HEK293 (cell line): ENCODE data around the gene CADM3.
A peak's percentile ranks its signal among the peaks of the same experiment; 100 is the strongest.

ENCODE experiments used
- CTCF ChIA-PET: fragments of 350-600 bp; formaldehyde crosslinking; extraction: SDS; loops from one replicate; lab custom pipeline; 2021; ENCODE audit warnings: antibody characterized with exemption; lab: Yijun Ruan, JAX
- POLR2A ChIA-PET: fragments of 300-600 bp; formaldehyde crosslinking; extraction: SDS; loops from one replicate; lab custom pipeline; 2020; ENCODE audit warnings: antibody characterized with exemption, inconsistent platforms; lab: Yijun Ruan, JAX
- H3K27ac ChIP-seq: fragments of 200-500 bp; sonication (Bioruptor generic); 2 replicates; pipeline ENCODE4 v1.5.1; 2014; ENCODE audit warnings: low read depth, low read length, control low read depth, inconsistent platforms; ENCODE audit errors: extremely low read depth
- H3K36me3 ChIP-seq, 2 experiments: fragments of 200-500 bp in 1 of 2; sonication (Bioruptor generic) in 1 of 2; 1 replicate in 1 of 2; 2 replicates in 1 of 2; pipeline ENCODE4 v1.5.1; 2014 to 2017; ENCODE audit warnings: inconsistent platforms in 2 of 2, low read length in 2 of 2; ENCODE audit not compliant: control insufficient read depth in 2 of 2, insufficient read depth in 1 of 2
- H3K4me1 ChIP-seq: fragments of 200-500 bp; sonication (Bioruptor generic); 2 replicates; pipeline ENCODE4 v1.5.1; 2014; ENCODE audit warnings: mild to moderate bottlenecking, low read length, inconsistent platforms; ENCODE audit not compliant: control insufficient read depth, insufficient read depth
- H3K4me3 ChIP-seq: 2 replicates; pipeline ENCODE4 v1.5.1; 2011; ENCODE audit warnings: low read depth, mild to moderate bottlenecking, control low read depth, low read length, moderate library complexity
- H3K9me3 ChIP-seq: fragments of 200-500 bp; sonication (Bioruptor generic); 2 replicates; pipeline ENCODE4 v1.5.1; 2014; ENCODE audit warnings: low read depth, low read length, inconsistent platforms; ENCODE audit not compliant: control insufficient read depth, insufficient read depth
- FEZF1 ChIP-seq: fragments of 450-650 bp; formaldehyde crosslinking; IDR thresholded peaks from 2 replicates; pipeline ENCODE4 v1.5.1; 2016; ENCODE audit warnings: missing biosample characterization, missing genetic modification characterization
- GLIS2 ChIP-seq: fragments of 450-650 bp; formaldehyde crosslinking; IDR thresholded peaks from 2 replicates; pipeline ENCODE4 v1.5.1; 2016; ENCODE audit warnings: missing biosample characterization, missing genetic modification characterization
- REST ChIP-seq: fragments of 450-650 bp; formaldehyde crosslinking; IDR thresholded peaks from 2 replicates; pipeline ENCODE4 v1.5.1; 2016; ENCODE audit warnings: missing biosample characterization, missing genetic modification characterization
- TCF7L2 ChIP-seq: IDR thresholded peaks from 2 replicates; pipeline ENCODE4 v1.6.1; 2011; ENCODE audit warnings: low read depth, mild to moderate bottlenecking, inconsistent platforms, low read length, moderate library complexity, borderline replicate concordance
- ZBTB17 ChIP-seq: fragments of 450-650 bp; formaldehyde crosslinking; IDR thresholded peaks from 2 replicates; pipeline ENCODE4 v1.5.1; 2016; ENCODE audit warnings: missing biosample characterization, missing genetic modification characterization
- ZNF148 ChIP-seq: fragments of 450-650 bp; formaldehyde crosslinking; IDR thresholded peaks from 2 replicates; pipeline ENCODE4 v1.5.0; 2017; ENCODE audit warnings: missing biosample characterization, missing genetic modification characterization, borderline replicate concordance
- ZNF19 ChIP-seq: fragments of 450-650 bp; formaldehyde crosslinking; IDR thresholded peaks from 2 replicates; pipeline ENCODE4; 2016; ENCODE audit warnings: missing biosample characterization, missing genetic modification characterization, low read depth
- ZNF404 ChIP-seq: fragments of 450-650 bp; formaldehyde crosslinking; IDR thresholded peaks from 2 replicates; pipeline ENCODE4 v1.5.1; 2017; ENCODE audit warnings: missing biosample characterization, missing genetic modification characterization
- ZNF830 ChIP-seq: fragments of 450-650 bp; IDR thresholded peaks from 2 replicates; pipeline ENCODE4 v1.5.0; 2018; ENCODE audit warnings: missing biosample characterization, missing genetic modification characterization, low read depth, mild to moderate bottlenecking, moderate library complexity
- ZSCAN23 ChIP-seq: fragments of 450-650 bp; formaldehyde crosslinking; IDR thresholded peaks from 2 replicates; pipeline ENCODE4 v1.5.1; 2016; ENCODE audit warnings: missing biosample characterization, missing genetic modification characterization
- TF ChIP-seq, protein P1 (sequence below): fragments of 450-650 bp; formaldehyde crosslinking; IDR thresholded peaks from 2 replicates; pipeline ENCODE4 v1.5.1; 2016; ENCODE audit warnings: missing biosample characterization, missing genetic modification characterization
- TF ChIP-seq, protein P2 (sequence below): fragments of 450-650 bp; formaldehyde crosslinking; IDR thresholded peaks from 2 replicates; pipeline ENCODE4 v1.5.1; 2016; ENCODE audit warnings: missing biosample characterization, missing genetic modification characterization
- TF ChIP-seq, protein P3 (sequence below): fragments of 450-650 bp; formaldehyde crosslinking; IDR thresholded peaks from 2 replicates; pipeline ENCODE4; 2016; ENCODE audit warnings: missing biosample characterization, missing genetic modification characterization

Gene CADM3

DNA sequence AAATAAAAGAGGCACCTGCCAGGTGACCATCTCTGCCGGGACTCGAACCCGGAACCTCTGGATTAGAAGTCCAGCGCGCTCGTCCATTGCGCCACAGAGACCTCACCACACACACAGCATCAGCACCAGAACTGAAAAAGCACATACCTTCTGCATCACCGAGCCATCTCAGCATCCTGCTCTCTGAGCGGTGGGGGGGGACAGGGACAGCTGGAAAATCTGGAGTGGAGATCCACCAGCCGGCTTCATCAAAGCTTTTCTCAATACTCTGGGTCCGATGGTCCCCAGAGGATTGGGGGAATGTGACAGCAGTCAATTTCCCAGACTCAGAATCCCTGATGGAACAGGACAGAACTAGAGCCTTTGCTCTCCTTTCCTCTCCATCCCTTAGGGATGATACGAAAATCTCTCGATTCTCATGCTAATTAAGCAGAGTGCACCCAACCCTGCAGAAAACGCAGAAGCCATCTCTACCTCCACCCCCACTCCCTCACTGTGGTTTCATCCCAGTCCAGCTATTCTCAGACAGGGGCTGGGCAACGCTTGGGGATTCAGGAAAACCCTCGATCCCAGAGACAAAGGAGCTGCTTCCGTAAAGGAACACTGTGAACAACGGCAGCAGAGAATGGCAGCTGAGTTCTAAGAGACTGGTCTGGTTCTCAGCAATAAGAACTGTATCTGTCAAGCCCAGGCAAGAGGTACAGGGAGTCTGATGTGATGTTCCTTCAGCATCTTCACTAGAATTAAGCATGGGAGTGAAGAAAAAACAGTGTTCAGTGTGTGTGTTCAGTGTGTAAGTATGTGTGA is 29.6 kb upstream of the CADM3 start:
- Histone ChIP-seq H3K4me3 (peak overlapping the region; percentile 48), H3K4me1 (no peaks in the 10 kb centered on the region)
- POLR2A ChIA-PET, result interaction anchor here (1.4 kb wide), 1 partner anchor 890 kb away, joined by 5 read pairs; the partner anchor contains the start of gene PIGM

More for the DNA sequence above, 29.6 kb upstream of the CADM3 start:
- Histone ChIP-seq H3K27ac (no peak overlapping the region), H3K9me3 (no peaks in the 10 kb centered on the region), H3K36me3 (no peaks in the 10 kb centered on the region)
- CTCF ChIA-PET, result interaction anchor here (0.7 to 4.1 kb wide), 9 partner anchors 9 to 992 kb away, joined by 3 to 31 read pairs (median 4); no protein-coding TSS in a partner anchor
- TF ChIP-seq ZNF148 (tag by site-specific recombination) (no peak), ZSCAN23 (tag by site-specific recombination) (no peak), GLIS2 (tag by site-specific recombination) (no peak), ZNF19 (tag by site-specific recombination) (no peak), ZNF830 (tag by site-specific recombination) (no peak), ZNF404 (tag by site-specific recombination) (no peak), FEZF1 (tag by site-specific recombination) (no peak), TCF7L2 (peak; percentile 74), REST (tag by site-specific recombination) (no peak), ZBTB17 (tag by site-specific recombination) (peak; percentile 72)
- TF ChIP-seq, protein P1, sequence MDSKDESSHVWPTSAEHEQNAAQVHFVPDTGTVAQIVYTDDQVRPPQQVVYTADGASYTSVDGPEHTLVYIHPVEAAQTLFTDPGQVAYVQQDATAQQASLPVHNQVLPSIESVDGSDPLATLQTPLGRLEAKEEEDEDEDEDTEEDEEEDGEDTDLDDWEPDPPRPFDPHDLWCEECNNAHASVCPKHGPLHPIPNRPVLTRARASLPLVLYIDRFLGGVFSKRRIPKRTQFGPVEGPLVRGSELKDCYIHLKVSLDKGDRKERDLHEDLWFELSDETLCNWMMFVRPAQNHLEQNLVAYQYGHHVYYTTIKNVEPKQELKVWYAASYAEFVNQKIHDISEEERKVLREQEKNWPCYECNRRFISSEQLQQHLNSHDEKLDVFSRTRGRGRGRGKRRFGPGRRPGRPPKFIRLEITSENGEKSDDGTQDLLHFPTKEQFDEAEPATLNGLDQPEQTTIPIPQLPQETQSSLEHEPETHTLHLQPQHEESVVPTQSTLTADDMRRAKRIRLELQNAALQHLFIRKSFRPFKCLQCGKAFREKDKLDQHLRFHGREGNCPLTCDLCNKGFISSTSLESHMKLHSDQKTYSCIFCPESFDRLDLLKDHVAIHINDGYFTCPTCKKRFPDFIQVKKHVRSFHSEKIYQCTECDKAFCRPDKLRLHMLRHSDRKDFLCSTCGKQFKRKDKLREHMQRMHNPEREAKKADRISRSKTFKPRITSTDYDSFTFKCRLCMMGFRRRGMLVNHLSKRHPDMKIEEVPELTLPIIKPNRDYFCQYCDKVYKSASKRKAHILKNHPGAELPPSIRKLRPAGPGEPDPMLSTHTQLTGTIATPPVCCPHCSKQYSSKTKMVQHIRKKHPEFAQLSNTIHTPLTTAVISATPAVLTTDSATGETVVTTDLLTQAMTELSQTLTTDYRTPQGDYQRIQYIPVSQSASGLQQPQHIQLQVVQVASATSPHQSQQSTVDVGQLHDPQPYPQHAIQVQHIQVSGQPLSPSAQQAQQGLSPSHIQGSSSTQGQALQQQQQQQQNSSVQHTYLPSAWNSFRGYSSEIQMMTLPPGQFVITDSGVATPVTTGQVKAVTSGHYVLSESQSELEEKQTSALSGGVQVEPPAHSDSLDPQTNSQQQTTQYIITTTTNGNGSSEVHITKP, result peak; percentile 65
- TF ChIP-seq, protein P2, sequence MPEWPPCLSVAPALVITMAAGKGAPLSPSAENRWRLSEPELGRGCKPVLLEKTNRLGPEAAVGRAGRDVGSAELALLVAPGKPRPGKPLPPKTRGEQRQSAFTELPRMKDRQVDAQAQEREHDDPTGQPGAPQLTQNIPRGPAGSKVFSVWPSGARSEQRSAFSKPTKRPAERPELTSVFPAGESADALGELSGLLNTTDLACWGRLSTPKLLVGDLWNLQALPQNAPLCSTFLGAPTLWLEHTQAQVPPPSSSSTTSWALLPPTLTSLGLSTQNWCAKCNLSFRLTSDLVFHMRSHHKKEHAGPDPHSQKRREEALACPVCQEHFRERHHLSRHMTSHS, result no peak
- TF ChIP-seq, protein P3, sequence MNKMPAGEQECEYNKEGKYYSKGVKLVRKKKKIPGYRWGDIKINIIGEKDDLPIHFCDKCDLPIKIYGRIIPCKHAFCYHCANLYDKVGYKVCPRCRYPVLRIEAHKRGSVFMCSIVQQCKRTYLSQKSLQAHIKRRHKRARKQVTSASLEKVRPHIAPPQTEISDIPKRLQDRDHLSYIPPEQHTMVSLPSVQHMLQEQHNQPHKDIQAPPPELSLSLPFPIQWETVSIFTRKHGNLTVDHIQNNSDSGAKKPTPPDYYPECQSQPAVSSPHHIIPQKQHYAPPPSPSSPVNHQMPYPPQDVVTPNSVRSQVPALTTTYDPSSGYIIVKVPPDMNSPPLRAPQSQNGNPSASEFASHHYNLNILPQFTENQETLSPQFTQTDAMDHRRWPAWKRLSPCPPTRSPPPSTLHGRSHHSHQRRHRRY (tag by site-specific recombination), result no peak
